HepG2 (cell line): ENCODE results near the gene VCP. TPM values are rescaled to one million over a fixed set of nuclear protein-coding genes. Genes with fewer than 3 reads are reported as not detected.
A peak's percentile ranks its signal among the peaks of the same experiment; 100 is the strongest.

Experiments
- ATAC-seq: fragments of 200-7000 bp; cut with Tn5 transposase; 3 replicates; pipeline ENCODE4 v1.9.1; 2020; ENCODE audit warnings: mild to moderate bottlenecking, moderate library complexity
- BruUV-seq: library from RNA; stranded (reverse); fragments of 400-500 nt; replicated peaks from 2 replicates; lab custom pipeline; 2021; lab: Mats Ljungman, UMichigan
- CTCF ChIA-PET: fragments of 300-600 bp; formaldehyde crosslinking; extraction: SDS; loops from one replicate; lab custom pipeline; 2021; ENCODE audit warnings: low total read pairs, inconsistent platforms, low intra/inter-chr PET ratio; lab: Yijun Ruan, JAX
- POLR2A ChIA-PET: fragments of 350-600 bp; sonication (Branson Sonifier 250); formaldehyde crosslinking; loops from one replicate; lab custom pipeline; 2020; ENCODE audit warnings: antibody characterized with exemption, inconsistent platforms; lab: Yijun Ruan, JAX
- DNase-seq: peaks from one replicate; pipeline ENCODE4 v3.0.0-alpha.2; 2015; ENCODE audit warnings: low spot score
- FAIRE-seq: peaks from 3 replicates; lab custom pipeline; 2011; peaks lifted over from hg19 to GRCh38; lab: Jason Lieb, UNC
- H2AFZ ChIP-seq: one replicate; pipeline ENCODE4 v1.6.1; 2011; ENCODE audit warnings: low read length, inconsistent platforms
- H3K27ac ChIP-seq: fragments of 300-600 bp; 3 replicates; pipeline ENCODE4 v1.8.0; 2011; ENCODE audit warnings: mixed run types, mild to moderate bottlenecking, mixed read lengths, low read length, inconsistent platforms; ENCODE audit not compliant: insufficient read depth; ENCODE audit errors: extremely low read length
- H3K27me3 ChIP-seq, 2 experiments: fragments of 200-600 bp in 1 of 2; 2 replicates in 1 of 2; 3 replicates in 1 of 2; pipeline versions ENCODE4 v1.6.0 to v1.8.0; 2011; ENCODE audit warnings: low read length in 2 of 2, mild to moderate bottlenecking in 2 of 2, moderate library complexity in 2 of 2, inconsistent platforms in 1 of 2; ENCODE audit not compliant: insufficient read depth in 2 of 2, control insufficient read depth in 1 of 2
- H3K36me3 ChIP-seq, 2 experiments: fragments of 200-600 bp in 1 of 2; replicated peaks in 1 of 2; 2 replicates in 1 of 2; 3 replicates in 1 of 2; pipeline versions ENCODE4 v1.5.1 to v1.8.0; 2011; ENCODE audit warnings: low read length in 2 of 2, inconsistent platforms in 1 of 2; ENCODE audit not compliant: insufficient read depth in 2 of 2, control insufficient read depth in 1 of 2
- H3K4me1 ChIP-seq: 2 replicates; pipeline ENCODE4 v1.5.1; 2012; ENCODE audit warnings: low read length, inconsistent platforms; ENCODE audit not compliant: insufficient read depth
- H3K4me2 ChIP-seq: 2 replicates; pipeline ENCODE4 v1.6.0; 2011; ENCODE audit warnings: low read depth, low read length, inconsistent platforms
- H3K4me3 ChIP-seq, 3 experiments: fragments of 200-600 bp in 1 of 3; sonication (generic), shearing (Covaris generic) in 1 of 3; replicated peaks in 1 of 3; 2 replicates each; pipeline ENCODE4 v1.5.1; 2011 to 2016; ENCODE audit warnings: low read length in 3 of 3, inconsistent platforms in 2 of 3, low read depth in 2 of 3, mild to moderate bottlenecking in 2 of 3, control low read depth in 1 of 3, mixed read lengths in 1 of 3; ENCODE audit not compliant: insufficient read depth in 1 of 3
- H3K79me2 ChIP-seq: one replicate; pipeline ENCODE4 v1.6.1; 2011; ENCODE audit warnings: low read length, inconsistent platforms; ENCODE audit not compliant: insufficient read depth
- H3K9ac ChIP-seq: 2 replicates; pipeline ENCODE4 v1.6.0; 2011; ENCODE audit warnings: mild to moderate bottlenecking, low read depth, low read length, inconsistent platforms; ENCODE audit not compliant: insufficient read depth
- H3K9me3 ChIP-seq: 2 replicates; pipeline ENCODE4 v1.5.1; 2012; ENCODE audit warnings: mild to moderate bottlenecking, low read length
- H4K20me1 ChIP-seq: 2 replicates; pipeline ENCODE4 v1.6.0; 2011; ENCODE audit warnings: inconsistent platforms, mild to moderate bottlenecking, low read length, moderate library complexity; ENCODE audit not compliant: insufficient read depth
- AGO2 ChIP-seq: fragments of 200-400 bp; formaldehyde crosslinking; optimal IDR thresholded peaks from 2 replicates; pipeline ENCODE3; 2017; ENCODE audit warnings: mild to moderate bottlenecking, low read depth, low read length, moderate library complexity
- PRPF4 ChIP-seq: fragments of 200-400 bp; formaldehyde crosslinking; IDR thresholded peaks from 2 replicates; pipeline ENCODE4 v1.6.1; 2016; ENCODE audit warnings: low read length, low read depth; ENCODE audit not compliant: poor library complexity, severe bottlenecking
- RBFOX2 ChIP-seq: fragments of 200-400 bp; formaldehyde crosslinking; IDR thresholded peaks from 2 replicates; pipeline ENCODE4 v1.6.1; 2017; ENCODE audit warnings: low read depth, mild to moderate bottlenecking, low read length
- SMARCC2 ChIP-seq: fragments of 450-650 bp; IDR thresholded peaks from 2 replicates; pipeline ENCODE4 v1.6.1; 2017; ENCODE audit warnings: antibody characterized with exemption, mild to moderate bottlenecking
- ZNF263 ChIP-seq: sonication (generic); formaldehyde crosslinking; IDR thresholded peaks from 2 replicates; pipeline ENCODE4 v1.4.0; 2020; ENCODE audit warnings: missing genetic modification reagents
- ZNF367 ChIP-seq: sonication (generic); formaldehyde crosslinking; IDR thresholded peaks from 2 replicates; pipeline ENCODE4 v1.4.0; 2020; ENCODE audit warnings: missing genetic modification reagents, borderline replicate concordance
- WGBS: methylation state at CpG from one replicate; pipeline ENCODE4 v1.1.6; 2017; ENCODE audit warnings: low lambda C conversion rate; 5-methylcytosine and 5-hydroxymethylcytosine counted together
- in situ Hi-C: cut with HindIII; loops from 2 replicates; pipeline ENCODE4 v1.10.0; 2017; ENCODE audit warnings: low pct_unique_long_range_greater_than_20kb; ENCODE audit not compliant: extremely low pct_ligation_motif_present
- intact Hi-C: fragments of 100-400 bp; cut with micrococcal nuclease; formaldehyde crosslinking; loops from one replicate; pipeline ENCODE4 v1.10.0; 2022; ENCODE audit not compliant: unreplicated experiment
- polyA plus RNA-seq, 8 experiments: library from polyadenylated mRNA; depleted of rRNA in 3 of 8; stranded (reverse) in 7 of 8; unstranded in 1 of 8; fragments of >200 nt; fragmentation: Illumina TruSeq in 4 of 8; extraction: Trizol in 4 of 8; gene quantifications; 2 replicates each; pipeline versions ENCODE4 v1.2.1 to v1.2.3, GENCODE V29; 2011 to 2016; ENCODE audit warnings: low read depth in 4 of 8, missing spikeins in 1 of 8, mixed read lengths in 1 of 8; ENCODE audit not compliant: insufficient read depth in 1 of 8
- total RNA-seq, 5 experiments: library from RNA; depleted of rRNA; stranded (reverse); fragments of >200 nt; fragmentation: Illumina TruSeq; extraction: Trizol; gene quantifications; 2 replicates each; pipeline ENCODE4 v1.2.3, GENCODE V29; 2016; ENCODE audit warnings: low read depth in 1 of 5
- TF ChIP-seq, protein P1 (sequence below): sonication (generic); formaldehyde crosslinking; conservative IDR thresholded peaks from 2 replicates; pipeline ENCODE4 v1.5.0; 2020; ENCODE audit warnings: missing genetic modification reagents

Gene VCP
- total and polyA plus RNA-seq, 2 of the 13 experiments (the other 11 are each of a cell fraction or from before 2014, with no cell fraction given), result 143 to 391 TPM

DNA sequence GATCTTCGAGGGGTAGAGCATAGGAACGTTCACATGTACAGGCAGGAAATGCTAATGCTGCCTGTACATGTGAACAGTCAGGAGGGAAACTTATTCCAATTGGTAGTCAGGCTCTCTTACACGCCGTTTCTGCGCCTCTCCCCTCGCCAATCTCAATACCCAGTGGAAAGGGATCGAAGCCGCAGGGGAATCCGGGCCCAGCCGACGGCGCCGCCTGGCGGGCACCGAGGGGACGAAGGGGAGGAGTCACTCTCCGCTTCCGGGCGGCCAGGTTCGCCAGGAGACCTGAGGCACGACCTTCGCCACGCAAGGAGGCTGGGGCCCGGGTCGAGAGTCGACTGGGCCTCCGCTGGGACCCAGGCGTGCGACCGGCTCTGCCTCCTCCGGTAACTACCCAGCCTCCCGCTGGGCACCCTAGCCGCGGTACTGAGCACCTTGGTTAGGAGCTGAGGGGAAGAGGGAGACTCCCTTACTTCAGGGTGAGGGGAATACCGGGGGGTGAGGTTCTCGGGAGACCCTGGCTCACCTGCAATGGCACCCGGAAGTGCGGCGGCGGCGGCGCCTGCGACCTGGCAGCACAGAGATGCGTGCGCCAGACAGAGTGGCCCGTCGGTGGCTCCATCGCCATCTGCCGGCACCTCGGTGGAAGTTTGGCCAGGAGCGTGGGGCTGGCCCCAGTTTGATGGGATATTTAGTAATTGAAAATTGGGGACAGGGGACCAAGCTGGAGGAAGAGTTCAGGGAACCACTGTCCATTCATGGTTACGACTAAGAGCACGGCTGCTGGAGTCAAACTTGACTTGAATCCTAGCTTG is 23.8 kb upstream of the VCP start, which contains the start of gene PIGO (continued):
- TF ChIP-seq, protein P1, sequence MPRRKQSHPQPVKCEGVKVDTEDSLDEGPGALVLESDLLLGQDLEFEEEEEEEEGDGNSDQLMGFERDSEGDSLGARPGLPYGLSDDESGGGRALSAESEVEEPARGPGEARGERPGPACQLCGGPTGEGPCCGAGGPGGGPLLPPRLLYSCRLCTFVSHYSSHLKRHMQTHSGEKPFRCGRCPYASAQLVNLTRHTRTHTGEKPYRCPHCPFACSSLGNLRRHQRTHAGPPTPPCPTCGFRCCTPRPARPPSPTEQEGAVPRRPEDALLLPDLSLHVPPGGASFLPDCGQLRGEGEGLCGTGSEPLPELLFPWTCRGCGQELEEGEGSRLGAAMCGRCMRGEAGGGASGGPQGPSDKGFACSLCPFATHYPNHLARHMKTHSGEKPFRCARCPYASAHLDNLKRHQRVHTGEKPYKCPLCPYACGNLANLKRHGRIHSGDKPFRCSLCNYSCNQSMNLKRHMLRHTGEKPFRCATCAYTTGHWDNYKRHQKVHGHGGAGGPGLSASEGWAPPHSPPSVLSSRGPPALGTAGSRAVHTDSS (CRISPR knock-in tag), result no peak
- TF ChIP-seq ZNF263, result peak; percentile 88
- TF ChIP-seq PRPF4, result no peak
- no peak for TF ChIP-seq SMARCC2

GRCh38 chr9:35091536-35091935 is 19.1 kb upstream of the VCP start:
- no peak for DNase-seq
- H3K4me2 ChIP-seq, result no peak overlapping the region
- H4K20me1 ChIP-seq, result no peaks in the 10 kb centered on the region
- H3K27ac ChIP-seq, result no peak overlapping the region
- no peak overlapping the region for H2AFZ ChIP-seq
- POLR2A ChIA-PET, result interaction anchor here (2.3 to 2.5 kb wide), 2 partner anchors 12 to 19 kb away, joined by 10 to 13 read pairs; partner anchors contain the start of genes FANCG and VCP
- H3K79me2 ChIP-seq, result no peaks in the 10 kb centered on the region
- in situ Hi-C loops (no loop called here), intact Hi-C loops (no loop called here)
- 0 out of 2 replicates have a peak, but pooled peaks have one; percentile 31 for TF ChIP-seq RBFOX2
- TF ChIP-seq ZNF367, result no peak
- TF ChIP-seq AGO2, result peak; percentile 34
- BruUV-seq, result no TSS peak
- H3K9ac ChIP-seq, result no peak overlapping the region
- H3K9me3 ChIP-seq, result no peaks in the 10 kb centered on the region
- 98% methylated on average over 10 of the region's 17 CpGs for WGBS
- no peak overlapping the region for H3K4me3 ChIP-seq
- peaks cover 6 to 46% of the 10 kb centered on the region in 2 experiments; a peak in 4 of 5 replicates for H3K36me3 ChIP-seq
- ATAC-seq, result no peak
- no peak for FAIRE-seq
- H3K4me1 ChIP-seq, result peaks cover 17% of the 10 kb centered on the region
- H3K27me3 ChIP-seq, result no peaks in the 10 kb centered on the region
- CTCF ChIA-PET, result no interaction called here
